Liver (tissue), 9 donors: ENCODE measurements around the gene CCAR1. TPM values are rescaled to one million over a fixed set of nuclear protein-coding genes. Genes with fewer than 3 reads are reported as not detected.

Experiments
- DNase-seq: peaks from one replicate; pipeline ENCODE4 v3.0.0-alpha.2; 2017; ENCODE audit warnings: low spot score
- H3K27ac ChIP-seq, 2 donors: one replicate each; pipeline ENCODE4 v1.7.0; 2013; ENCODE audit warnings: inconsistent platforms in 2 of 2, low read length in 2 of 2, control low read depth in 1 of 2, low read depth in 1 of 2, mild to moderate bottlenecking in 1 of 2
- H3K27me3 ChIP-seq, 4 donors: one replicate each; pipeline versions ENCODE4 v1.6.1 to v1.7.0; 2013; ENCODE audit warnings: low read length in 3 of 4, inconsistent platforms in 1 of 4, mild to moderate bottlenecking in 1 of 4, moderate library complexity in 1 of 4; ENCODE audit not compliant: control insufficient read depth in 4 of 4, insufficient read depth in 4 of 4
- H3K36me3 ChIP-seq, 4 donors: one replicate each; pipeline versions ENCODE4 v1.6.1 to v1.7.0; 2013; ENCODE audit warnings: low read length in 3 of 4, mild to moderate bottlenecking in 3 of 4, low read depth in 1 of 4, moderate library complexity in 1 of 4; ENCODE audit not compliant: control insufficient read depth in 4 of 4, insufficient read depth in 3 of 4
- H3K4me1 ChIP-seq, 4 donors: one replicate each; pipeline versions ENCODE4 v1.6.1 to v1.7.0; 2013; ENCODE audit warnings: low read length in 3 of 4, mild to moderate bottlenecking in 3 of 4, moderate library complexity in 1 of 4; ENCODE audit not compliant: control insufficient read depth in 4 of 4, insufficient read depth in 4 of 4
- H3K4me3 ChIP-seq, 3 donors: one replicate each; pipeline versions ENCODE4 v1.6.1 to v1.7.0; 2013; ENCODE audit warnings: low read length in 3 of 3, control low read depth in 1 of 3, low read depth in 1 of 3, mild to moderate bottlenecking in 1 of 3
- H3K9ac ChIP-seq, 2 donors: one replicate each; pipeline ENCODE4 v1.7.0; 2013; ENCODE audit warnings: low read length in 2 of 2, mild to moderate bottlenecking in 2 of 2, moderate library complexity in 2 of 2, control low read depth in 1 of 2, low read depth in 1 of 2
- H3K9me3 ChIP-seq, 4 donors: one replicate each; pipeline versions ENCODE4 v1.6.1 to v1.7.0; 2013; ENCODE audit warnings: low read length in 3 of 4; ENCODE audit not compliant: control insufficient read depth in 4 of 4
- ATF3 ChIP-seq: IDR thresholded peaks from 2 replicates; pipeline ENCODE4 v1.6.1; 2016; ENCODE audit warnings: antibody characterized with exemption
- FOXA1 ChIP-seq: IDR thresholded peaks from 2 replicates; pipeline ENCODE4 v1.6.1; 2016; ENCODE audit warnings: antibody characterized with exemption
- GABPA ChIP-seq, 2 donors: IDR thresholded peaks in 1 of 2; conservative IDR thresholded peaks in 1 of 2; 2 replicates each; pipeline ENCODE4 v1.6.1; 2016; ENCODE audit warnings: antibody characterized with exemption in 2 of 2, mild to moderate bottlenecking in 1 of 2, moderate library complexity in 1 of 2
- HNF4A ChIP-seq, 2 donors: conservative IDR thresholded peaks; 2 replicates each; pipeline ENCODE4 v1.6.1; 2016; ENCODE audit warnings: antibody characterized with exemption in 2 of 2, mild to moderate bottlenecking in 2 of 2
- HNF4G ChIP-seq: IDR thresholded peaks from 2 replicates; pipeline ENCODE4 v1.6.1; 2016; ENCODE audit warnings: antibody characterized with exemption
- JUND ChIP-seq, 2 donors: IDR thresholded peaks; 2 replicates each; pipeline ENCODE4 v1.6.1; 2016; ENCODE audit warnings: antibody characterized with exemption in 2 of 2
- MAX ChIP-seq: IDR thresholded peaks from 2 replicates; pipeline ENCODE4 v1.6.1; 2016; ENCODE audit warnings: antibody characterized with exemption
- NR2F2 ChIP-seq: IDR thresholded peaks from 2 replicates; pipeline ENCODE4 v1.6.1; 2016; ENCODE audit warnings: antibody characterized with exemption
- RAD21 ChIP-seq, 2 donors: IDR thresholded peaks; 2 replicates each; pipeline ENCODE4 v1.6.1; 2016; ENCODE audit warnings: antibody characterized with exemption in 2 of 2, mild to moderate bottlenecking in 2 of 2
- REST ChIP-seq: IDR thresholded peaks from 2 replicates; pipeline ENCODE4 v1.6.1; 2016; ENCODE audit warnings: antibody characterized with exemption, mild to moderate bottlenecking
- RXRA ChIP-seq, 2 donors: IDR thresholded peaks; 2 replicates each; pipeline ENCODE4 v1.6.1; 2017 to 2018; ENCODE audit warnings: antibody characterized with exemption in 2 of 2, mild to moderate bottlenecking in 1 of 2
- SP1 ChIP-seq: IDR thresholded peaks from 2 replicates; pipeline ENCODE4 v1.6.1; 2018; ENCODE audit warnings: antibody characterized with exemption, mild to moderate bottlenecking
- TAF1 ChIP-seq: conservative IDR thresholded peaks from 2 replicates; pipeline ENCODE4 v1.6.1; 2016; ENCODE audit warnings: antibody characterized with exemption, mild to moderate bottlenecking
- YY1 ChIP-seq: IDR thresholded peaks from 2 replicates; pipeline ENCODE4 v1.6.1; 2016; ENCODE audit warnings: antibody characterized with exemption, mild to moderate bottlenecking
- ZBTB33 ChIP-seq: IDR thresholded peaks from 2 replicates; pipeline ENCODE4 v1.6.1; 2016; ENCODE audit warnings: antibody characterized with exemption
- WGBS: extraction: QIAGEN DNeasy Blood & Tissue Kit; methylation state at CpG from one replicate; pipeline ENCODE4 v1.1.7; 2013; 5-methylcytosine and 5-hydroxymethylcytosine counted together
- polyA plus RNA-seq, 2 donors: library from polyadenylated mRNA; stranded (reverse) in 1 of 2; unstranded in 1 of 2; fragments of 200-250 nt in 1 of 2; fragments of >200 nt in 1 of 2; fragmentation: Nextera tagmentation in 1 of 2; extraction: Ambion mirVana in 1 of 2; gene quantifications; one replicate each; pipeline versions ENCODE4 v1.2.1 to v1.2.3, GENCODE V29; 2013 to 2015
- total RNA-seq, 2 donors: library from RNA; depleted of rRNA; stranded (reverse); fragments of >200 nt; gene quantifications; one replicate each; pipeline ENCODE4 v1.2.3, GENCODE V29; 2014
- donor health status: healthy.
- donor health status: healthy.
- donor health status: healthy.
- donor health status: healthy.
- donor health status: healthy.

Gene CCAR1
- total RNA-seq (10 to 100 TPM; 19.2 to 27.5 TPM), polyA plus RNA-seq (10 to 100 TPM; 10.5 to 20.3 TPM)

- WGBS: under 1% methylated on average over 72 of the region's 72 CpGs
- Histone ChIP-seq H3K9ac (peak within 1 kb of the TSS; percentile 63 to 87), H3K9me3 (no peaks in the 10 kb centered on the region), H3K36me3 (peaks cover 5 to 12% (median 7%) of the 10 kb centered on the region in 4 donors), H3K4me1 (peaks cover 0 to 8% (median 4%) of the 10 kb centered on the region in 4 donors), H3K27me3 (no peaks in the 10 kb centered on the region), H3K27ac (peak within 1 kb of the TSS; percentile 77 to 78), H3K4me3 (peak within 1 kb of the TSS; percentile 46 to 89 (median 89))
- peak; percentile 92 for DNase-seq
- peak; percentile 26 to 42 for TF ChIP-seq HNF4A (conservative IDR thresholded peaks at IDR 0.05)
- peak; percentile 84 for TF ChIP-seq TAF1
- TF ChIP-seq ZBTB33: peak; percentile 40
- TF ChIP-seq HNF4G: no peak
- TF ChIP-seq REST: peak; percentile 84
- TF ChIP-seq RAD21 (IDR thresholded peaks at IDR 0.05): peak; percentile 56 to 60
- peak; percentile 32 to 50 for TF ChIP-seq JUND (IDR thresholded peaks at IDR 0.05)
- TF ChIP-seq FOXA1: no peak
- peak; percentile 85 for TF ChIP-seq MAX
- peak in 1 of 2 donors; percentile 48 for TF ChIP-seq GABPA (IDR thresholded peaks at IDR 0.05 in 1 of 2, conservative IDR thresholded peaks at IDR 0.05 in 1 of 2)
- TF ChIP-seq ATF3: no peak
- TF ChIP-seq RXRA (IDR thresholded peaks at IDR 0.05): peak; percentile 60 to 62
- peak; percentile 46 for TF ChIP-seq NR2F2
- TF ChIP-seq YY1: peak; percentile 98
- TF ChIP-seq SP1: peak; percentile 72
Observed at GRCh38 chr10:68720793-68721672, at the start of gene CCAR1. Gene CCAR1 (plus strand): TSS chr10:68721239. CDS start chr10:68722505, 1,266 bp downstream.

GRCh38 chr10:68684413-68684812 lies 36.6 kb upstream of the CCAR1 start:
- Histone ChIP-seq H3K36me3 (no peaks in the 10 kb centered on the region), H3K9ac (no peak overlapping the region), H3K9me3 (no peaks in the 10 kb centered on the region), H3K27ac (no peak overlapping the region), H3K4me3 (peak overlapping the region in 1 of 3 donors; percentile 22), H3K27me3 (no peaks in the 10 kb centered on the region), H3K4me1 (no peaks in the 10 kb centered on the region)
- no peak for DNase-seq
- WGBS: 52% methylated on average over 3 of the region's 3 CpGs
- TF ChIP-seq HNF4A (conservative IDR thresholded peaks at IDR 0.05) (peak; percentile 19 to 23), RAD21 (IDR thresholded peaks at IDR 0.05) (no peak), SP1 (no peak), RXRA (IDR thresholded peaks at IDR 0.05) (no peak)
